ENCODE results near the gene CERS3. TPM values are rescaled to one million over a fixed set of nuclear protein-coding genes. Genes with fewer than 3 reads are reported as not detected.
A peak's percentile ranks its signal among the peaks of the same experiment; 100 is the strongest.
"Not testable (repeated sequence)": the region's sequence is repeated elsewhere in the genome, so short reads cannot be mapped to it uniquely, and the experiment has no call there.

Gene CERS3
- polyA plus RNA-seq, 1 donor, result 1.5 TPM

- no peak for DNase-seq (ENCODE audit: low read depth)
Observed at GRCh38 chr15:100464888-100465287, 63.9 kb downstream of the CERS3 start.

- DNase-seq (ENCODE audit: low read depth), result no peak
Observed at GRCh38 chr15:100464256-100464655, 64.5 kb downstream of the CERS3 start.

GRCh38 chr15:100463515-100463914 lies 65.2 kb downstream of the CERS3 start:
- no peak for DNase-seq (ENCODE audit: low read depth)

- DNase-seq (ENCODE audit: low read depth), result no peak
Observed at GRCh38 chr15:100461049-100461448, 67.7 kb downstream of the CERS3 start.

GRCh38 chr15:100457201-100457600 lies 71.5 kb downstream of the CERS3 start:
- DNase-seq (ENCODE audit: low read depth), result no peak

GRCh38 chr15:100454148-100454547 lies 74.6 kb downstream of the CERS3 start:
- DNase-seq (ENCODE audit: low read depth), result no peak

GRCh38 chr15:100448481-100448880 lies 80.3 kb downstream of the CERS3 start:
- DNase-seq (ENCODE audit: low read depth), result no peak

- not testable (repeated sequence) for DNase-seq (ENCODE audit: low read depth)
Observed at GRCh38 chr15:100441063-100441462, 87.7 kb downstream of the CERS3 start.

GRCh38 chr15:100439514-100439913 lies 89.2 kb downstream of the CERS3 start:
- DNase-seq (ENCODE audit: low read depth), result no peak

- peak; percentile 71 for DNase-seq (ENCODE audit: low read depth)
Observed at GRCh38 chr15:100438570-100438969, 90.2 kb downstream of the CERS3 start.

GRCh38 chr15:100437261-100437660 lies 91.5 kb downstream of the CERS3 start:
- no peak for DNase-seq (ENCODE audit: low read depth)

GRCh38 chr15:100434561-100434960 lies 94.2 kb downstream of the CERS3 start:
- DNase-seq (ENCODE audit: low read depth), result no peak

- DNase-seq (ENCODE audit: low read depth), result no peak
Observed at GRCh38 chr15:100434038-100434437, 94.7 kb downstream of the CERS3 start.

- no peak for DNase-seq (ENCODE audit: low read depth)
Observed at GRCh38 chr15:100433304-100433703, 95.4 kb downstream of the CERS3 start.

- DNase-seq (ENCODE audit: low read depth), result no peak
Observed at GRCh38 chr15:100430411-100430810, 98.3 kb downstream of the CERS3 start.

- DNase-seq (ENCODE audit: low read depth), result no peak
Observed at GRCh38 chr15:100429116-100429728, 99.5 kb downstream of the CERS3 start.

- no peak for DNase-seq (ENCODE audit: low read depth)
Observed at GRCh38 chr15:100426937-100427336, 101.8 kb downstream of the CERS3 start.

GRCh38 chr15:100405179-100405578 lies 123.6 kb downstream of the CERS3 start:
- no peak for DNase-seq (ENCODE audit: low read depth)

- DNase-seq (ENCODE audit: low read depth), result no peak
Observed at GRCh38 chr15:100400996-100401395, 127.8 kb downstream of the CERS3 start.

GRCh38 chr15:100394736-100395440 lies 133.9 kb downstream of the CERS3 start:
- no peak for DNase-seq (ENCODE audit: low read depth)

GRCh38 chr15:100393008-100393407 lies 135.7 kb downstream of the CERS3 start:
- DNase-seq (ENCODE audit: low read depth), result no peak

GRCh38 chr15:100385300-100386050 lies 143.3 kb downstream of the CERS3 start:
- no peak for DNase-seq (ENCODE audit: low read depth)

GRCh38 chr15:100384108-100384410 lies 144.7 kb downstream of the CERS3 start:
- no peak for DNase-seq (ENCODE audit: low read depth)
